DMS53 (cell line): ENCODE measurements around the gene DEFB131A.
"Not testable (repeated sequence)": the region's sequence is repeated elsewhere in the genome, so short reads cannot be mapped to it uniquely, and the experiment has no call there.

Source experiments
- DNase-seq: peaks from one replicate; lab custom pipeline; 2025; lab: John Stamatoyannopoulos, UW

Gene DEFB131A

GRCh38 chr4:9494256-9495035 lies 50.2 kb downstream of the DEFB131A start:
- not testable (repeated sequence) for DNase-seq

GRCh38 chr4:9495443-9495842 lies 51.2 kb downstream of the DEFB131A start:
- peak; percentile 55 for DNase-seq

GRCh38 chr4:9497575-9498467 lies 53.6 kb downstream of the DEFB131A start:
- not testable (repeated sequence) for DNase-seq

- not testable (repeated sequence) for DNase-seq
Observed at GRCh38 chr4:9498468-9499040, 54.3 kb downstream of the DEFB131A start.

GRCh38 chr4:9499974-9500487 lies 55.8 kb downstream of the DEFB131A start:
- DNase-seq, result not testable (repeated sequence)
